GM12801 (cell line): ENCODE results near the gene GATA3.

Experiments used
- CTCF ChIP-seq: IDR thresholded peaks from one replicate; pipeline ENCODE4 v1.5.1; 2011; ENCODE audit warnings: control low read depth; ENCODE audit not compliant: insufficient read length; ENCODE audit errors: extremely low read depth

GATA3 gene

GRCh38 chr10:8056378-8056777, 1.9 kb downstream of the GATA3 start:
- TF ChIP-seq CTCF = no peak

GRCh38 chr10:8056871-8057331, 2.4 kb downstream of the GATA3 start:
- TF ChIP-seq CTCF = no peak

GRCh38 chr10:8057636-8058273, 3.3 kb downstream of the GATA3 start:
- no peak for TF ChIP-seq CTCF

- TF ChIP-seq CTCF = no peak
Observed at GRCh38 chr10:8058274-8059111, 4.0 kb downstream of the GATA3 start.

GRCh38 chr10:8059191-8059936, 4.9 kb downstream of the GATA3 start:
- TF ChIP-seq CTCF = no peak

GRCh38 chr10:8060010-8060703, 5.7 kb downstream of the GATA3 start:
- no peak for TF ChIP-seq CTCF

GRCh38 chr10:8060704-8061121, 6.2 kb downstream of the GATA3 start:
- TF ChIP-seq CTCF = no peak
